Psoas muscle (tissue), 8 donors: ENCODE data around the gene CDH4. TPM values are rescaled to one million over a fixed set of nuclear protein-coding genes. Genes with fewer than 3 reads are reported as not detected.

Experiments used
- ATAC-seq, 4 donors: fragments of 200-7000 bp; cut with Tn5 transposase; one replicate each; pipeline ENCODE4 v1.9.1; 2020; ENCODE audit warnings: moderate library complexity in 3 of 4, mild to moderate bottlenecking in 2 of 4
- DNase-seq, 2 donors: peaks; one replicate each; pipeline ENCODE4 v3.0.0-alpha.2; 2020
- H3K27ac ChIP-seq: fragments of 200-600 bp; one replicate; pipeline ENCODE4 v1.8.0; 2022
- H3K27me3 ChIP-seq, 3 donors: fragments of 200-600 bp in 1 of 3; one replicate each; pipeline versions ENCODE4 v1.6.1 to v1.8.0; 2013 to 2022; ENCODE audit warnings: low read length in 2 of 3, mild to moderate bottlenecking in 2 of 3, moderate library complexity in 1 of 3; ENCODE audit not compliant: insufficient read depth in 3 of 3
- H3K36me3 ChIP-seq, 2 donors: fragments of 200-600 bp in 1 of 2; one replicate each; pipeline versions ENCODE4 v1.6.1 to v1.8.0; 2013 to 2022; ENCODE audit warnings: low read depth in 1 of 2, mild to moderate bottlenecking in 1 of 2, moderate library complexity in 1 of 2; ENCODE audit not compliant: insufficient read depth in 1 of 2
- H3K4me1 ChIP-seq: fragments of 200-600 bp; one replicate; pipeline ENCODE4 v1.8.0; 2022
- H3K4me3 ChIP-seq: fragments of 200-600 bp; one replicate; pipeline ENCODE4 v1.8.0; 2022; ENCODE audit warnings: mild to moderate bottlenecking
- H3K9me3 ChIP-seq: fragments of 200-600 bp; one replicate; pipeline ENCODE4 v1.8.0; 2022
- CTCF ChIP-seq: fragments of 200-600 bp; IDR thresholded peaks from one replicate; pipeline ENCODE4 v1.8.0; 2022; ENCODE audit warnings: antibody characterized with exemption
- WGBS, 3 donors: extraction: QIAGEN DNeasy Blood & Tissue Kit; methylation state at CpG; one replicate each; pipeline versions ENCODE4 v1.1.6 to v1.1.7; 2013; 5-methylcytosine and 5-hydroxymethylcytosine counted together
- intact Hi-C, 2 donors: fragments of 100-400 bp; cut with DNase I; formaldehyde crosslinking; loops; one replicate each; pipeline versions ENCODE4 v1.11.0 to v1.14.2; 2022
- polyA plus RNA-seq, 3 donors: library from polyadenylated mRNA; stranded (reverse); fragments of 200-250 nt; gene quantifications; one replicate each; pipeline ENCODE4 v1.2.3, GENCODE V29; 2013
- total RNA-seq, 4 donors: library from RNA; stranded (reverse); fragmentation: NEBNext Ultra II Directional in 2 of 4; extraction: Animal tissue kit (Norgen Biotek cat#: 25700) in 2 of 4; gene quantifications; one replicate each; pipeline versions ENCODE4 v1.2.1 to v1.2.4, GENCODE V29; 2021 to 2023
- donor health status: healthy with polysubstance abuse.
- donor health status: DM: no; HTN: no; CAD: no; lungs with moderate emphysema.
- donor health status: Bipolar disorder and iron deficiency.
- donor health status: healthy.
- donor health status: DM: yes; HTN: yes; CAD: no.
- donor health status: DM: no; HTN: no; CAD: no.
- donor health status: DM: no; HTN: no; CAD: no.
- donor health status: DM: yes; HTN: yes; CAD: no.

CDH4 gene
- total and polyA plus RNA-seq, 7 donors, result 0.26 to 1.0 (median 0.34) TPM

- intact Hi-C loops, result no loop called here
- H3K4me1 ChIP-seq, result no peaks in the 10 kb centered on the region
- H3K27ac ChIP-seq, result no peak overlapping the region
- DNase-seq (no peak), ATAC-seq (no peak)
- peaks cover 0 to 3% (median 0%) of the 10 kb centered on the region in 3 donors for H3K27me3 ChIP-seq
- TF ChIP-seq CTCF, result no peak
- no peaks in the 10 kb centered on the region for H3K36me3 ChIP-seq
- no peak overlapping the region for H3K4me3 ChIP-seq
- 77 to 87% (median 80%) methylated on average over 13 of the region's 13 CpGs for WGBS, 3 donors
- no peaks in the 10 kb centered on the region for H3K9me3 ChIP-seq
Observed at GRCh38 chr20:61662968-61663331, 410.9 kb downstream of the CDH4 start.

- peaks cover 0 to 3% (median 0%) of the 10 kb centered on the region in 3 donors for H3K27me3 ChIP-seq
- intact Hi-C loops, result no loop called here
Observed at GRCh38 chr20:61663521-61664425, 411.7 kb downstream of the CDH4 start.

DNA sequence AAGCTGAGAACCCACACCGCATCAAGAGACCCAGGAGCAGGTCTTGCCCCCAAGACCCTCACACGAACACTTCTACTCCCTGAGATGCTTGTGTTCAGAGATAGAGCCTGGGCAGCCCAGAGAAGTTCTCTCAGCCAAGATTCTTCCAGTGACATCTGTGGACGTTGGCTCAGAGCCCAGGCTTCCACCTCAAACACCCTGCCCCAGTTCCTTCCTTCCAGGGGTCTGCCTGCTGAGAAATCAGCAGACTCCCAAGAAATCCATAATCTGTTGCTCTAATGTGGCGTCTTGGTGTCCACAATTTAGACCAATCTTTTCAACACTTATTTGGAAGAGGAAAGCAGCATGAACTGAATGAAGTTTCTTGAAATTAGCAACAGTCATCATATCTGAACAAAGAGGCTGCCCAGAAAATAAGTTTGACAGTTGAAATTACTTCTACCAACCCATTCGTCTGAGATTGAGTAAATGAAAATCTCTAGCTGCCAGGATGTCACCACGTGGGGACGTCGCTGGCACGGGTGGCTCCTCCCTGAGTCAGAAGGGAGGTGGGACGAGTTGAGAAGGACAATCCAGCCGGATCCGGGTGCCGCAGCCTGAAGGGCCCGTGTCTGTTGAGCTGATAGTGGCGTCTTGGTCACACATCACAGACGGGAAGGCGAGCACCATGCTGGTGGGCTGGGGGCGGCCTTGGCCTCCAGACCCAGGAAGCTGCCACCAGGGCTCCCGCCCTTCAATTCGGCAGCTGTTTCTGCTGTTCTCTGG, 412.7 kb downstream of the CDH4 start:
- ATAC-seq, result no peak
- intact Hi-C loops, result no loop called here
- H3K4me1 ChIP-seq, result no peaks in the 10 kb centered on the region
- TF ChIP-seq CTCF, result no peak
- 26 to 28% (median 26%) methylated on average over 20 of the region's 20 CpGs for WGBS, 3 donors
- H3K27ac ChIP-seq, result no peak overlapping the region
- no peaks in the 10 kb centered on the region for H3K36me3 ChIP-seq
- no peaks in the 10 kb centered on the region for H3K9me3 ChIP-seq
- H3K27me3 ChIP-seq, result peaks cover 0 to 3% (median 0%) of the 10 kb centered on the region in 3 donors
- DNase-seq, result no peak
- H3K4me3 ChIP-seq, result no peak overlapping the region

More at GRCh38 chr20:61663521-61664425, 411.7 kb downstream of the CDH4 start:
- 88 to 90% (median 88%) methylated on average over 29 to 30 of the region's 30 CpGs for WGBS, 3 donors
- ATAC-seq (no peak), DNase-seq (no peak)
- H3K36me3 ChIP-seq, result no peaks in the 10 kb centered on the region
- no peak overlapping the region for H3K27ac ChIP-seq
- no peak for TF ChIP-seq CTCF
- H3K4me1 ChIP-seq, result no peaks in the 10 kb centered on the region
- no peak overlapping the region for H3K4me3 ChIP-seq
- H3K9me3 ChIP-seq, result no peaks in the 10 kb centered on the region

DNA sequence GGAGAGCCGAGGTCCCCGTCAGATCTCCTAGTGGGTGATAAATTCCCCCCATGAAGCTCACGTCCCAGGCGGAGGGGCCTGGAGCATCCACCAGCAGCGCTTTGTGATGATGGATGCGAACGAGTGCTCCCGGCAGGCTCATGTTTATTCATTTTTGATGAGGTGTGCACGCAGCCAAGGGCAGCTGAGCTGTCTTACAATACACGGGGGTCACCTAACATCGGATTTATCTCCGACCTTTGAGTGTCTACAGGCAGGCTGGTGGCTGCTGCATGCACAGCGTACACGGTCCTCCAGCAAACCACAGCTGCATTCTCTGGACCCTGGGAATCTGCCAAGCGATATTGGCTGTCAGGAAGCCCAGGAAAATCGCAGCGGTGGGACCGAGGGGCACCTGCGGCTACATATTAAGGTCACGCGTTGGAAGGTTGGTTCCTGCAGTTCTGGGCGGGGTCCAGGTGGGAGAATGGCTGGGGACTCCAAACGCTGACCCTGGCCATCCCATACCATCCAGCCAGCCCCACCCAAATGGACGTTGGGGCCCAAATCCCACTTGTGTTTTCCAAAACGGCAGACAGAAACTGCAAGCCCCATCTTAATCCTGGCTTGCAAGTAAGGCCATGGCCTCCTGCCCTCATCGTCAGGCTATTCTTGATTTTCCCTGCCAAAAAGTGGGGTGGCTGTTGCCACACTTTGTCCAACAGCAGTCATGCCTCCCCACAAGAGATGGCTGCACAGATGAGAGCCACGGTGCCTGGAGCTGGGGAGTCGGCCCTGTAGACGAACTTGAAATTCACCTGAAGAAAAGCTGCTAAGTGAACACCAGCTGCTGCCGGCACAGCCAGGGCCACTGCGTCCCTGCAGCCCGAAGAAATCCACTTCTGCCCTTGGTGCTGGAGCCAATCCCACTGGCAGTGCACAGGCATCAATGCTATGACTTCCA, 413.7 kb downstream of the CDH4 start:
- H3K27me3 ChIP-seq, result peaks cover 0 to 3% (median 0%) of the 10 kb centered on the region in 3 donors
- ATAC-seq, result no peak
- no peak for TF ChIP-seq CTCF
- 55 to 68% (median 66%) methylated on average over 32 of the region's 32 CpGs for WGBS, 3 donors
- intact Hi-C loops, result no loop called here
- no peaks in the 10 kb centered on the region for H3K36me3 ChIP-seq
- H3K4me3 ChIP-seq, result no peak overlapping the region
- no peak for DNase-seq
- no peak overlapping the region for H3K27ac ChIP-seq
- no peaks in the 10 kb centered on the region for H3K9me3 ChIP-seq
- H3K4me1 ChIP-seq, result no peaks in the 10 kb centered on the region
